ENCODE results near the gene TRIM17.
A peak's percentile ranks its signal among the peaks of the same experiment; 100 is the strongest.

Gene TRIM17

DNA sequence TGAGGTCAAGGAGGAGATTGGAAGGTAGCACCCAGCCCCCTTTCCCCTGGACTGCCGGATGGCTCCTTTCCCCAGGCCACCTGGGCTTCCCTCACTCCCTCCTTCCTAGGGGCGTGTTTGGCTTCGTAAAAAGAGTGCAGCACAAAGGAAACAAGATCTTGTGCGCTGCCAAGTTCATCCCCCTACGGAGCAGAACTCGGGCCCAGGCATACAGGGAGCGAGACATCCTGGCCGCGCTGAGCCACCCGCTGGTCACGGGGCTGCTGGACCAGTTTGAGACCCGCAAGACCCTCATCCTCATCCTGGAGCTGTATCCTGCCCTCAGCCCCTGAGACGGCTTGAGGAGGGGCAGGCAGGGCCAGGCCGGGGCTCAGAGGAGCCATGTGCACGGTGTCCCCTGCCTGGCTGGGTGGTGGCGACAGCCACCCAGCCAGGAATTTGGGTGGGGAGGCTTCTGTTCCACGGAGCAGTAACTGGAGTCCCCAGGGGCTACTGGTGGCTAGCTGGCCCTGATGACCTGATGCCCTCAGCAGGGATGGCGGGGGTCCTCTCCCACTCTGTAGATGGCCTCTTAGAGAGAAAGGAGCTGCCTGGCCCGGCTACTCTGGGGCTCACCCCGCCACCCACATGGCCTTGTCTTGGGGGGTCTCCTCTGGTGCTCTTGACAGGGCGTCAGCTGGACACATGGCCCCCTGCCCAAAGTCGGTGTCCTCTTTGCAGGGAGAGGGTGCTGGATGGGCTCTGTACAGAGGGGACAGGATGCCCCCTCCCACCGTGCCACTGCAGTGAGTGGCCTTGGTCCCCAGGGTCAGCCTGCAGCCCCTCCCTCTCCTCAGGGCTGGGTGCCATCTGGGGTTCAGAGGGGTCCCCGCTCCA, 49.6 kb downstream of the TRIM17 start:
- DNase-seq (ENCODE audit: low read depth), result no peak

- DNase-seq (ENCODE audit: low read depth), result no peak
Measured at GRCh38 chr1:228366062-228366865, 50.4 kb downstream of the TRIM17 start.

GRCh38 chr1:228365271-228366061, 51.2 kb downstream of the TRIM17 start:
- no peak for DNase-seq (ENCODE audit: low read depth)

DNA sequence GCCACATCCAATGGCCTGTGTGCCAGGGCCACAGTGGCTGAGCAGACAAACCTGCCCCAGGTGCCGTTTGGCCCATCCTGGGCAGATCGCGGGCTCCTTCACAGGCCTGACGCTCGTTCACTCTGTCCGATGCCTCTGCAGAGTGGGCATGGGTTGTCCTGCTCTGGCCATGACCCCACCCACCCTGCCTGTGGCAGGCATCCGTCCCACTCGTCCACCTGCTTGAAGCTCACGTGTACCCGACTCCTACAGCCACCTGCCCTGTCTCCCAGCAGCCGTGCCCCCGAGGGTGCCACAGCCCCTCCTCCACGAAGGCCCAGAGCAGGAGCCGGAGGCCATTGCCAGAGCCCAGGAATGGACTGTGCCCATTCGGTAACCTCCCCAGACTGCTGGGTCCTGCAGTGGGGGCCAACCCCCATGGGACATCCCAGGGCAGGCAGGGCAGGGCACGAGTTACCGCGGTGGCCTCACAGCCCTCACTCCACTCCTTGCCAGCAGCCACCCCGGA, 51.9 kb downstream of the TRIM17 start:
- no peak for DNase-seq (ENCODE audit: low read depth)

DNA sequence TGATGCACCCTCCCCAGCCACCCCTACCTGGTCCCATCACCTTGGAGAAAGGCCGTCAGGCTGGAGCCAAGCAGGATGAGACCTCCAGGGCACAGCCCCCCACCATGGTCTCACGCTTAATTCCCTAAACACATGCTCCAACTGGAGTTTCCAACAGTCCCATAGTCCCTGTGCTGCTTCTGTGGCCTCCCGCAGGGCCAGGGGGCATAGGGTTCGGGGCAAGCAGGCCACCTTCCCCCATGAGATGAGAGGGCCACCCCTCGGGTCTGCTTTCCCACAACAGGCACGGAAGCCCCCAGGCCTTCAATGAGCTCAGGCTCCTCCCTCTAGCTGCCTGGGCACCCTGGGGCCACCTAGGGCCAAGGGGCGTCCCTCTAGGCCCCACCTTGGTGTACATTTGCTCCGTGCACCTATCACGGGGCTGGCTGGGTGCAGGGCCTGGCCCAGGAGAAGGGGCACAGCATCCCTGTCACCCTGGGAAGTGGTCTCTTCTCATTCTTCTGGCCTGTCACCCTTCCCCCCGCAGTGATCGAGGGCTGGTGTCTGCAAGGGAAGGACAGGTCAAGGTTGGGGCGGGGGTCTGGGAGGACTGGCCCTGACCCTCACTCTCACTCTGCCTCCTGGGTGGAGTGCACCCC, 52.5 kb downstream of the TRIM17 start:
- no peak for DNase-seq (ENCODE audit: low read depth)

GRCh38 chr1:228363686-228364067, 53.0 kb downstream of the TRIM17 start:
- no peak for DNase-seq (ENCODE audit: low read depth)

DNA sequence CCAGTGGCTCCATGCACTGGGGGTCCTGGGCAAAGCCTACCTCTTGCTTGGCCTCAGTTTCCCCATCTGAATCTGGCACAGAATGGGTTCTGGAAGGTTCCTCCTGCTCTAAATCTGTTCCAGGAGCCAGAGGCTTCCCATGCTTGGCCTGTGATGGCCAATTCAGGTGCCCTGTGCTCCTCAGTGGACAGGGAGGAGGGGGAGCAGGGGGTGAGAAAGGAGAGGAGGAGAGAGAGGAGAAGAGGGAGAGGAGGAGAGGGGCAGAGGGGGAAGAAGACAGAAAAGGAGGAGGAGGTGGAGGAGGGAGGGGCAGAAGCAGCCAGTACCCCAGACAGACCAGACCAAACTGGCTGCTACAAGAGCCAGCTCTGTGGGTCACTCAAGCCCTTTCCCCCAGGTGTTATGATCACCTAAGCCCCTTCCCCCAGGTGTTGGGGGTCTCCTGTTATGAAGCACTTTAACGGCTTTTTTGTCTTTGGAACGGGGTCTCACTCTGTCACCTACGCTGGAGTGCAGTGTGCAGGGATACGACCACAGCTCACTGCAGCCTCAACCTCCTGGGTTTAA, 53.7 kb downstream of the TRIM17 start:
- DNase-seq (ENCODE audit: low read depth), result no peak

- DNase-seq (ENCODE audit: low read depth), result no peak
Measured at GRCh38 chr1:228362141-228362883, 54.3 kb downstream of the TRIM17 start.

DNA sequence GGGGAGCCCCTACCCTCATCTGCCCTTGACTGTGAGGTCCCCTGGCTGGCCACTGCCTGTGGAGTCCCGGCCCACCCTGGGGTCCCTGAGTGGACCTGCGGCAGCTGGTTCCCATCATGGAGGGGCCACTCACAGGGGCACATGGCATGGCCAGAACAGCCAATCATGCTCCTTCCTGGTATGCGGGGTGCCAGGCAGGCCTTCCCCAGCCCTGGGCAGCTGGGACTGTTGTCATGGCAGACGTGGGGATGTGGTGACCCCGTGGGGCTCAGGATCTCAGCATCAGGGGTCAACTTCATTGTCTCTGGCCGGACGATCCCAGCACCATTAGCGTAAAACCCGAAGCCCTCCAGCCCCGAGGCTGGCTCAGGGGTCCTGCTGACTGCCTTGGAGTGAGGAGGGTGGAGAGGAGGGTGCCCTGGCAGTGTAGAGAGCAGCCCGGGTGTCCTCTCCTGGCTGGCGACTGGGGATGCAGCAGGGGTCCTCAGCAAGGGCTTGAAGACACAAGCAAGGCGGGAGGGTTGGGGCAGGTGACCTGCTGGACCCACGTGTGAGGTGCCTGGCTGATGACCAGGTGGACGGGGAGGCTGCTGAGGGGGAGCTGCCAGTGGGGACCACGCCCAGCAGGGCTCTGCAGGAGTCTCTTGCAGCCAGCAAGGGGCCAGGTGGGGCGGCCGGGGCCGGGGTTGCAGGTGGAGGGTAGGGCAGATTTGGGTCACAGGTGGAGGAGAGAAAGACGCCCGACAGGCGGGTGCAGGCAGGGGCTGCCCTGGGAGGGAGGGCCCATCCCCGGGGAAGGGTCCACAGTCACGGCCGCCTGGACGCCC, 55.1 kb downstream of the TRIM17 start:
- DNase-seq (ENCODE audit: low read depth), result no peak

GRCh38 chr1:228360533-228361313, 55.9 kb downstream of the TRIM17 start:
- DNase-seq (ENCODE audit: low read depth), result no peak

- DNase-seq (ENCODE audit: low read depth), result no peak
Measured at GRCh38 chr1:228359613-228360532, 56.8 kb downstream of the TRIM17 start.

DNA sequence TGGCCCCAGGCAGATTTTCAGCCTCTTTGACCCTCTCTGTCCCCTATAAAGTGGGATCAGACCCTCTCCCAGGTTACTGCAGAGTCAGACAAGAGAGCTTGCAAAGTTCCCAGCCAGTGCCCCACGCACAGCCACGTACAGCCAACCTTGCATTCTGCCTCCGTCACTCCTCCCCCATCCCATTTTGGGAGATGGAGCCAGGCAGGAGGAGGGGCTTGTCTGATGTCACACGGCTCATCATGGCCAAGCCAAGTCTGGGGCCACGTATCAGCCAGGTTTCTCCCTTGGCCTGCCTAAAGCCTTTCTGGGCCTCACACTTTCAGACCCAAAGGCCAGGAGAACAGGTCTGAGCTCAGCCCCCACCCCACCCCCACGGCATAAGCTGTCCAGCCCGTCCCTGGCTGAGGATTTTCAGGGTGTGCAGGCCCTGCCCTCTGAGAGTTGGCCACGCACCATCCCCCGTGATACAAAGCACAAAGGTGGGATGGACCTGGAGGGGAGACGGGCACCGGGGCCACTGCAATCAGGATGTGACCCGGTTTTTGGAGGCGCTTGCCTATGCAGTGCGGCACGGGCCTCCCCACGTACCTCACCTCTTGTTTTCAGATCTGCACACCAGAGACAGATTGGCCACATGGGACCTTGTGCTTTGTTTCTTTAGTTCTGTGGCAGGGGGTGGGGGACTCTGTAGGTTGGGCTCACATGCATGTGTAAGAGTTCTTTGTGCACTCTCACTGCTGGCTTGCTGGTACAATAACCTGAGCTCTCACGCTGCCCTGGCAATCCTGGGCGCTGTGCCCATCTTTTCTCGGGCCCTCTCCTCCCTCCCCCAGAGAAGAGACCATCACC, 57.7 kb downstream of the TRIM17 start:
- no peak for DNase-seq (ENCODE audit: low read depth)

- peak; percentile 37 for DNase-seq (ENCODE audit: low read depth)
Measured at GRCh38 chr1:228358039-228358763, 58.5 kb downstream of the TRIM17 start.
